ENCODE results near the gene IFI27L2. TPM values are rescaled to one million over a fixed set of nuclear protein-coding genes. Genes with fewer than 3 reads are reported as not detected.

Gene IFI27L2
- total RNA-seq, 1 donor from 2014 or later: 8.9 TPM

- no peak for DNase-seq
These were observed 23.3 kb upstream of the IFI27L2 start for GRCh38 chr14:94152676-94153075.

- no peak for DNase-seq
These were observed 16.6 kb upstream of the IFI27L2 start for GRCh38 chr14:94145902-94146527.

- no peak for DNase-seq
These were observed 15.4 kb upstream of the IFI27L2 start for GRCh38 chr14:94144765-94145164.

GRCh38 chr14:94143711-94144110, 14.3 kb upstream of the IFI27L2 start:
- DNase-seq: no peak

GRCh38 chr14:94143239-94143638, 13.8 kb upstream of the IFI27L2 start:
- DNase-seq: no peak

GRCh38 chr14:94142836-94143235, 13.4 kb upstream of the IFI27L2 start:
- no peak for DNase-seq

GRCh38 chr14:94142247-94142646, 12.8 kb upstream of the IFI27L2 start:
- no peak for DNase-seq

- no peak for DNase-seq
These were observed 10.0 kb upstream of the IFI27L2 start for GRCh38 chr14:94139421-94139820.

GRCh38 chr14:94139006-94139405, 9.6 kb upstream of the IFI27L2 start:
- DNase-seq: no peak

- DNase-seq: no peak
These were observed 8.8 kb upstream of the IFI27L2 start for GRCh38 chr14:94138251-94138650.

- peak; percentile 81 for DNase-seq
These were observed 7.3 kb upstream of the IFI27L2 start for GRCh38 chr14:94136575-94137331.

GRCh38 chr14:94135476-94135875, 6.1 kb upstream of the IFI27L2 start:
- DNase-seq: no peak

- no peak for DNase-seq
These were observed 3.0 kb upstream of the IFI27L2 start for GRCh38 chr14:94132285-94132887.

- DNase-seq: no peak
These were observed 482 bp upstream of the IFI27L2 start for GRCh38 chr14:94129758-94130414.

- DNase-seq: no peak
These were observed 1.1 kb downstream of the IFI27L2 start for GRCh38 chr14:94128216-94128839.

- no peak for DNase-seq
These were observed 2.1 kb downstream of the IFI27L2 start for GRCh38 chr14:94127330-94127729.

GRCh38 chr14:94126800-94127199, 2.6 kb downstream of the IFI27L2 start:
- DNase-seq: no peak

- DNase-seq: no peak
These were observed 3.1 kb downstream of the IFI27L2 start for GRCh38 chr14:94126419-94126677.

GRCh38 chr14:94125659-94126418, 3.6 kb downstream of the IFI27L2 start:
- DNase-seq: no peak

- no peak for DNase-seq
These were observed 4.6 kb downstream of the IFI27L2 start for GRCh38 chr14:94124582-94125377.

- no peak for DNase-seq
These were observed 5.5 kb downstream of the IFI27L2 start for GRCh38 chr14:94123868-94124267.
